H9 (cell line): ENCODE results near the gene SUPT5H. TPM values are rescaled to one million over a fixed set of nuclear protein-coding genes. Genes with fewer than 3 reads are reported as not detected.

Experiments
- DNase-seq: peaks from one replicate; pipeline ENCODE4 v3.0.0-alpha.2; 2017
- H2AFZ ChIP-seq: one replicate; pipeline ENCODE4 v1.6.1; 2013; ENCODE audit warnings: mild to moderate bottlenecking, low read length, control low read depth, moderate library complexity
- H2AK5ac ChIP-seq: 2 replicates; pipeline ENCODE4 v1.6.1; 2013; ENCODE audit warnings: low read length, control low read depth, mixed read lengths; ENCODE audit not compliant: insufficient read length
- H2BK120ac ChIP-seq: one replicate; pipeline ENCODE4 v1.6.1; 2013; ENCODE audit warnings: low read depth, mild to moderate bottlenecking, low read length, control low read depth, inconsistent platforms; ENCODE audit not compliant: poor library complexity, severe bottlenecking
- H2BK12ac ChIP-seq: 2 replicates; pipeline ENCODE4 v1.6.1; 2013; ENCODE audit warnings: low read length, control low read depth, mixed read lengths, low read depth; ENCODE audit not compliant: insufficient read length
- H2BK15ac ChIP-seq: 2 replicates; pipeline ENCODE4 v1.6.1; 2013; ENCODE audit warnings: low read depth, low read length, control low read depth
- H2BK20ac ChIP-seq: one replicate; pipeline ENCODE4 v1.6.1; 2013; ENCODE audit warnings: low read depth, mild to moderate bottlenecking, low read length, control low read depth, inconsistent platforms; ENCODE audit not compliant: poor library complexity, severe bottlenecking
- H2BK5ac ChIP-seq: 2 replicates; pipeline ENCODE4 v1.6.1; 2013; ENCODE audit warnings: low read length, control low read depth, mixed read lengths; ENCODE audit not compliant: insufficient read length
- H3K14ac ChIP-seq: 2 replicates; pipeline ENCODE4 v1.6.1; 2013; ENCODE audit warnings: low read length, control low read depth; ENCODE audit not compliant: insufficient read depth
- H3K18ac ChIP-seq: 2 replicates; pipeline ENCODE4 v1.6.1; 2013; ENCODE audit warnings: low read depth, mild to moderate bottlenecking, mixed read lengths, low read length, control low read depth; ENCODE audit not compliant: insufficient read length
- H3K23ac ChIP-seq: 2 replicates; pipeline ENCODE4 v1.6.1; 2013; ENCODE audit warnings: low read length, control low read depth, mixed read lengths, low read depth; ENCODE audit not compliant: insufficient read length
- H3K23me2 ChIP-seq: 2 replicates; pipeline ENCODE4 v1.6.1; 2013; ENCODE audit warnings: low read depth, mild to moderate bottlenecking, mixed read lengths, low read length, control low read depth; ENCODE audit not compliant: insufficient read length, poor library complexity, severe bottlenecking
- H3K27ac ChIP-seq: 2 replicates; pipeline ENCODE4 v1.5.1; 2013; ENCODE audit warnings: low read length, control low read depth, mixed read lengths, low read depth; ENCODE audit not compliant: insufficient read length
- H3K27me3 ChIP-seq: 2 replicates; pipeline ENCODE4 v1.6.1; 2013; ENCODE audit warnings: low read length, control low read depth, inconsistent platforms; ENCODE audit not compliant: insufficient read depth
- H3K4ac ChIP-seq: 2 replicates; pipeline ENCODE4 v1.6.1; 2013; ENCODE audit warnings: low read depth, mild to moderate bottlenecking, control low read depth, inconsistent platforms, low read length, moderate library complexity
- H3K4me1 ChIP-seq: 2 replicates; pipeline ENCODE4 v1.6.1; 2013; ENCODE audit warnings: low read length, control low read depth, inconsistent platforms; ENCODE audit not compliant: insufficient read depth
- H3K4me2 ChIP-seq: 2 replicates; pipeline ENCODE4 v1.6.1; 2013; ENCODE audit warnings: low read length, control low read depth, mixed read lengths; ENCODE audit not compliant: insufficient read length, insufficient read depth
- H3K56ac ChIP-seq: 2 replicates; pipeline ENCODE4 v1.6.1; 2013; ENCODE audit warnings: low read depth, mild to moderate bottlenecking, mixed read lengths, low read length, control low read depth; ENCODE audit not compliant: insufficient read length
- H3K79me1 ChIP-seq: 2 replicates; pipeline ENCODE4 v1.6.1; 2013; ENCODE audit warnings: low read depth, mild to moderate bottlenecking, moderate library complexity, low read length, control low read depth, inconsistent platforms; ENCODE audit not compliant: insufficient read depth, poor library complexity, severe bottlenecking
- H3K79me2 ChIP-seq: 2 replicates; pipeline ENCODE4 v1.6.1; 2013; ENCODE audit warnings: low read length, control low read depth, inconsistent platforms; ENCODE audit not compliant: insufficient read depth
- H3K9ac ChIP-seq: 2 replicates; pipeline ENCODE4 v1.6.1; 2013; ENCODE audit warnings: low read length, control low read depth, mixed read lengths; ENCODE audit not compliant: insufficient read length; ENCODE audit errors: extremely low read depth
- H3K9me3 ChIP-seq: one replicate; pipeline ENCODE4 v1.6.1; 2013; ENCODE audit warnings: low read depth, low read length, inconsistent platforms; ENCODE audit not compliant: control insufficient read depth
- H3T11ph ChIP-seq: one replicate; pipeline ENCODE4 v1.6.1; 2013; ENCODE audit warnings: mild to moderate bottlenecking, low read length, control low read depth, inconsistent platforms
- H4K20me1 ChIP-seq: one replicate; pipeline ENCODE4 v1.6.1; 2013; ENCODE audit not compliant: control insufficient read depth, insufficient read length, insufficient read depth
- H4K5ac ChIP-seq: 2 replicates; pipeline ENCODE4 v1.6.1; 2013; ENCODE audit warnings: low read depth, mild to moderate bottlenecking, mixed read lengths, low read length, control low read depth; ENCODE audit not compliant: insufficient read length
- H4K8ac ChIP-seq: replicated peaks from 2 replicates; pipeline ENCODE4 v1.6.1; 2013; ENCODE audit warnings: low read length, control low read depth, mixed read lengths, low read depth; ENCODE audit not compliant: insufficient read length
- H4K91ac ChIP-seq: 2 replicates; pipeline ENCODE4 v1.6.1; 2013; ENCODE audit warnings: low read depth, mild to moderate bottlenecking, moderate library complexity, mixed read lengths, low read length, control low read depth; ENCODE audit not compliant: insufficient read length
- H3K27ac Mint-ChIP-seq, 3 experiments: 2 replicates in 2 of 3; 3 replicates in 1 of 3; pipeline ENCODE4 v1.8.0; 2020 to 2021; ENCODE audit warnings: mixed read lengths in 3 of 3, mild to moderate bottlenecking in 1 of 3, moderate library complexity in 1 of 3
- H3K27me3 Mint-ChIP-seq: 2 replicates; pipeline ENCODE4 v1.8.0; 2021; ENCODE audit warnings: low read depth, mild to moderate bottlenecking, moderate library complexity, mixed read lengths
- H3K36me3 Mint-ChIP-seq, 3 experiments: 2 replicates in 2 of 3; 3 replicates in 1 of 3; pipeline ENCODE4 v1.8.0; 2020 to 2021; ENCODE audit warnings: low read depth in 3 of 3, mixed read lengths in 3 of 3; ENCODE audit not compliant: insufficient read depth in 1 of 3
- H3K4me1 Mint-ChIP-seq, 2 experiments: 2 replicates each; pipeline ENCODE4 v1.8.0; 2020; ENCODE audit warnings: mixed read lengths in 2 of 2
- H3K4me3 Mint-ChIP-seq, 2 experiments: 2 replicates in 1 of 2; 3 replicates in 1 of 2; pipeline ENCODE4 v1.8.0; 2020 to 2021; ENCODE audit warnings: mild to moderate bottlenecking in 2 of 2, mixed read lengths in 2 of 2, moderate library complexity in 1 of 2
- H3K9me3 Mint-ChIP-seq, 2 experiments: 2 replicates in 1 of 2; 3 replicates in 1 of 2; pipeline ENCODE4 v1.8.0; 2020; ENCODE audit warnings: mild to moderate bottlenecking in 2 of 2, mixed read lengths in 2 of 2, moderate library complexity in 1 of 2
- WGBS: extraction: QIAGEN DNeasy Blood & Tissue Kit; methylation state at CpG from one replicate; pipeline ENCODE4 v1.1.7; 2013; ENCODE audit warnings: missing lambda C conversion rate, low lambda C conversion rate, mixed read lengths; ENCODE audit not compliant: insufficient read length; ENCODE audit errors: extremely low coverage; 5-methylcytosine and 5-hydroxymethylcytosine counted together
- total RNA-seq: library from RNA; stranded (reverse); gene quantifications from 2 replicates; pipeline ENCODE4 v1.2.1, GENCODE V29; 2021
- TF ChIP-seq, protein P1 (sequence below): fragments of 200-600 bp; sonication (generic); conservative IDR thresholded peaks from 3 replicates; pipeline ENCODE4 v1.8.0; 2021; ENCODE audit warnings: antibody characterized with exemption, mild to moderate bottlenecking

SUPT5H gene
- total RNA-seq, 1 experiment from 2014 or later = 145 TPM

DNA sequence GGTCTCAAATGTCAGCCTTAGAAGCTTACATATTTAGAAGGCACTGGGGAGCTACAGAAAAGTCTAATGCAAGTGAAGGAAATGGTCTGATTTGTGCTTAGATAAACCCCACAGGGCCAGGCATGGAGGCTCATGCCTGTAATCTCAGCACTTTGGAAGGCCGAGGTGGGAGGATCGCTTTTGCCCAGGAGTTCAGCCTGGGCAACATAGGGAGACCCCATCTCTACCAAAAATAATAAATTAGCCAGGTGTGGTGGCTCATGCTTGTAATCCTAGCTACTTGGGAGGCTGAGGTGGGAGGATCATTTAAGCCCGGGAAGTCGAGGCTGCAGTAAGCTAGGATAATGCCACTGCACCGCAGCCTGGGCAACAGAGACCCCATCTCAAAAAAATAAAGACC, 50.7 kb downstream of the SUPT5H start:
- Mint-ChIP-seq H3K4me1 (peaks cover 12 to 24% of the 10 kb centered on the region in 2 experiments), H3K4me3 (no peak overlapping the region), H3K9me3 (peaks cover 0 to 5% of the 10 kb centered on the region in 2 experiments; a peak in 3 of 5 replicates), H3K36me3 (peaks cover 0 to 10% (median 9%) of the 10 kb centered on the region in 3 experiments; a peak in 4 of 7 replicates), H3K27me3 (peaks cover 47% of the 10 kb centered on the region), H3K27ac (no peak overlapping the region)
- TF ChIP-seq, protein P1, sequence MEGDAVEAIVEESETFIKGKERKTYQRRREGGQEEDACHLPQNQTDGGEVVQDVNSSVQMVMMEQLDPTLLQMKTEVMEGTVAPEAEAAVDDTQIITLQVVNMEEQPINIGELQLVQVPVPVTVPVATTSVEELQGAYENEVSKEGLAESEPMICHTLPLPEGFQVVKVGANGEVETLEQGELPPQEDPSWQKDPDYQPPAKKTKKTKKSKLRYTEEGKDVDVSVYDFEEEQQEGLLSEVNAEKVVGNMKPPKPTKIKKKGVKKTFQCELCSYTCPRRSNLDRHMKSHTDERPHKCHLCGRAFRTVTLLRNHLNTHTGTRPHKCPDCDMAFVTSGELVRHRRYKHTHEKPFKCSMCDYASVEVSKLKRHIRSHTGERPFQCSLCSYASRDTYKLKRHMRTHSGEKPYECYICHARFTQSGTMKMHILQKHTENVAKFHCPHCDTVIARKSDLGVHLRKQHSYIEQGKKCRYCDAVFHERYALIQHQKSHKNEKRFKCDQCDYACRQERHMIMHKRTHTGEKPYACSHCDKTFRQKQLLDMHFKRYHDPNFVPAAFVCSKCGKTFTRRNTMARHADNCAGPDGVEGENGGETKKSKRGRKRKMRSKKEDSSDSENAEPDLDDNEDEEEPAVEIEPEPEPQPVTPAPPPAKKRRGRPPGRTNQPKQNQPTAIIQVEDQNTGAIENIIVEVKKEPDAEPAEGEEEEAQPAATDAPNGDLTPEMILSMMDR = no peak
- Histone ChIP-seq H4K8ac (no peak overlapping the region), H3K27me3 (peaks cover 8% of the 10 kb centered on the region; the same call in 1 of the 2 replicates), H3K9ac (no peak overlapping the region), H3K4me1 (no peaks in the 10 kb centered on the region), H3K23ac (no peak overlapping the region), H3K4ac (no peak overlapping the region), H4K20me1 (no peaks in the 10 kb centered on the region), H3K18ac (no peak overlapping the region), H3K9me3 (no peaks in the 10 kb centered on the region), H2BK12ac (no peak overlapping the region), H3K14ac (no peak overlapping the region), H3K4me2 (no peak overlapping the region), H3K27ac (no peak overlapping the region), H3T11ph (no peak overlapping the region), H4K91ac (no peak overlapping the region), H3K79me2 (no peaks in the 10 kb centered on the region), H2AFZ (no peak overlapping the region), H4K5ac (no peak overlapping the region), H2BK15ac (no peak overlapping the region), H3K23me2 (peaks cover 10% of the 10 kb centered on the region), H2AK5ac (no peak overlapping the region), H3K79me1 (no peaks in the 10 kb centered on the region), H2BK120ac (no peak overlapping the region), H2BK20ac (no peak overlapping the region), H3K56ac (no peak overlapping the region), H2BK5ac (no peak overlapping the region)
- no CpG with 5 or more reads among the region's 5 CpGs for WGBS
- DNase-seq = no peak
